ENCODE results near the gene GALNT15. TPM values are rescaled to one million over a fixed set of nuclear protein-coding genes. Genes with fewer than 3 reads are reported as not detected.

The GALNT15 gene
- total RNA-seq, 2 experiments from 2014 or later = not detected

DNA sequence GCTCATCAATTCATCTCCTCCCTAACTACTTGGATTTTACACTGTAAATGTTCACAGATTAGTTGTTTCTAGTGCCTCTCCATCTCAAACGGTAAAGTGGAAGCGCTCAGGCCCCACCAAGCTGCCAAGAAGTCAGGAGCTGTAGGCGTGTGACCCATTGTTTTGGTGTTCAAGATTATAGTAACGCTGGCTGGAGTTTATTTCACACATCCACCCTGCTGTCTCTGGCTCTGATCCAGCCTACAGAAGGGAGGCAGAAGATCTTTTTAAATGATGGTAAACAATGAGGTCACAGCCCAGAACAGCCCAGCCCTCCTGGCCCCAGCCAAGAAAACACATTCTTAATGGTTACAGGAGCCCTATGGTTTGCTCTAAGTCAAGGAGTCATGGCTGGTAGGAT is 25.7 kb upstream of the GALNT15 start:
- H3K27ac Mint-ChIP-seq = no peak overlapping the region
- ChIA-PET CTCF (no interaction called here), POLR2A (no interaction called here)
- Histone ChIP-seq H3K9me3 (ENCODE audit: control insufficient read depth in 1 of 2, insufficient read depth in 1 of 2, low read length in 2 of 2) (peaks cover 0 to 16% of the 10 kb centered on the region in 2 experiments), H3K27ac (ENCODE audit: low read depth in 1 of 2, low read length in 2 of 2) (no peak overlapping the region), H3K36me3 (ENCODE audit: insufficient read depth, low read length) (no peaks in the 10 kb centered on the region), H3K4me3 (ENCODE audit: low read length) (no peak overlapping the region), H3K4me1 (ENCODE audit: insufficient read depth, low read length) (no peaks in the 10 kb centered on the region), H3K27me3 (ENCODE audit: control insufficient read depth in 1 of 2, insufficient read depth in 2 of 2, low read length in 2 of 2) (peaks cover 0 to 5% of the 10 kb centered on the region in 2 experiments)
- H3K4me1 Mint-ChIP-seq (ENCODE audit: low read depth) = peaks cover 10% of the 10 kb centered on the region
- intact Hi-C loops (cut with DNase I, micrococcal nuclease) = no loop called here
- TF ChIP-seq, protein P1, sequence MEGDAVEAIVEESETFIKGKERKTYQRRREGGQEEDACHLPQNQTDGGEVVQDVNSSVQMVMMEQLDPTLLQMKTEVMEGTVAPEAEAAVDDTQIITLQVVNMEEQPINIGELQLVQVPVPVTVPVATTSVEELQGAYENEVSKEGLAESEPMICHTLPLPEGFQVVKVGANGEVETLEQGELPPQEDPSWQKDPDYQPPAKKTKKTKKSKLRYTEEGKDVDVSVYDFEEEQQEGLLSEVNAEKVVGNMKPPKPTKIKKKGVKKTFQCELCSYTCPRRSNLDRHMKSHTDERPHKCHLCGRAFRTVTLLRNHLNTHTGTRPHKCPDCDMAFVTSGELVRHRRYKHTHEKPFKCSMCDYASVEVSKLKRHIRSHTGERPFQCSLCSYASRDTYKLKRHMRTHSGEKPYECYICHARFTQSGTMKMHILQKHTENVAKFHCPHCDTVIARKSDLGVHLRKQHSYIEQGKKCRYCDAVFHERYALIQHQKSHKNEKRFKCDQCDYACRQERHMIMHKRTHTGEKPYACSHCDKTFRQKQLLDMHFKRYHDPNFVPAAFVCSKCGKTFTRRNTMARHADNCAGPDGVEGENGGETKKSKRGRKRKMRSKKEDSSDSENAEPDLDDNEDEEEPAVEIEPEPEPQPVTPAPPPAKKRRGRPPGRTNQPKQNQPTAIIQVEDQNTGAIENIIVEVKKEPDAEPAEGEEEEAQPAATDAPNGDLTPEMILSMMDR (IDR thresholded peaks at IDR 0.05) = no peak
- ATAC-seq (ENCODE audit: poor library complexity) (no peak), DNase-seq (peak in 1 of 14 experiments; percentile 9)
- H3K27me3 Mint-ChIP-seq = peaks cover 8% of the 10 kb centered on the region
- H3K36me3 Mint-ChIP-seq (ENCODE audit: low read depth) = no peaks in the 10 kb centered on the region
- no peak overlapping the region for H3K4me3 Mint-ChIP-seq
- H3K9me3 Mint-ChIP-seq = peaks cover 12% of the 10 kb centered on the region

DNA sequence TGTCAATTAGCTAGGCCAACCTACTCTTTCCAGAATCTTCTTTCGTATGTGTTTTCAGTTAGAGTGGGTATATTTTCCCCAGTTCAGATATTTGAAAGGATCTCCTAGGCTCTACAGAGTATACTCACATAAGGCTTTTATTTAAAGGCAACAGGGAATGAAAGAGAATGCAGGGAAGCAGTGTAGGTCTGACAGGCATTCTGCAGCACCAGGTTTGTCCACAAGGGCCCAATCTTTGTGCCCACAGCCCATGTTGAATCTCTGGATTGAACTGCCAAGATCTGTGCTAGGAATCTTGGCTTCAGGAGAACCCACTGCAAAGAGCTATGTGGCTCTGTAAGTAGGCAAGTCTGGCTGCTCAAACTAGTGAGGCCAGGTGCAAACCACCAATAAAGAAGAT is 24.2 kb upstream of the GALNT15 start:
- Mint-ChIP-seq H3K27me3 (peaks cover 11% of the 10 kb centered on the region), H3K4me1 (ENCODE audit: low read depth) (peaks cover 10% of the 10 kb centered on the region), H3K36me3 (ENCODE audit: low read depth) (no peaks in the 10 kb centered on the region), H3K4me3 (no peak overlapping the region), H3K27ac (no peak overlapping the region), H3K9me3 (peaks cover 10% of the 10 kb centered on the region)
- CTCF ChIA-PET = no interaction called here
- DNase-seq = no peak
- no peak for ATAC-seq (ENCODE audit: poor library complexity)
- H3K27ac ChIP-seq (ENCODE audit: low read depth in 1 of 2, low read length in 2 of 2) = no peak overlapping the region
- POLR2A ChIA-PET = no interaction called here
- TF ChIP-seq, protein P1 (IDR thresholded peaks at IDR 0.05) = no peak
- no peaks in the 10 kb centered on the region for H3K36me3 ChIP-seq (ENCODE audit: insufficient read depth, low read length)
- H3K4me1 ChIP-seq (ENCODE audit: insufficient read depth, low read length) = no peaks in the 10 kb centered on the region
- peaks cover 0 to 9% of the 10 kb centered on the region in 2 experiments for H3K27me3 ChIP-seq (ENCODE audit: control insufficient read depth in 1 of 2, insufficient read depth in 2 of 2, low read length in 2 of 2)
- intact Hi-C loops (cut with DNase I, micrococcal nuclease) = no loop called here
- peaks cover 0 to 7% of the 10 kb centered on the region in 2 experiments for H3K9me3 ChIP-seq (ENCODE audit: control insufficient read depth in 1 of 2, insufficient read depth in 1 of 2, low read length in 2 of 2)
- no peak overlapping the region for H3K4me3 ChIP-seq (ENCODE audit: low read length)

DNA sequence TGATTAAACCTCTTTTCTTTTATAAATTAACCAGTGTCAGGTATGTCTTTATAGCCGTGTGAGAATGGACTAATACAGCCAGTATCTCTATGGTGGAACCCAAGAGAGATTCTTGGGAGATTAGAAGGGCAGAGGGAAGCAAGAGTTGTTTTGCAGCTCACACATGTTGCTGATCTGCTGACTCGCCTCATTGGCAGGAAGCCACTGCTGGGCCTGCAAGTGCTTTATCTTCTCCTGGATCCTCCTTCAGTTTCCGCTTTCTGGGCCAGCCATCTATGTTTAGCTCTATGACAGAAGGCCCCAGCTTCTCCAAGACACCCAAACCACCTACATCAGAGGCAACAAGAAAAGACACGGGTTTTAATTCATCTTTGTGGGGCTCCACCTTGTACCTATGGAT is 23.4 kb upstream of the GALNT15 start:
- Mint-ChIP-seq H3K27me3 (peaks cover 16% of the 10 kb centered on the region), H3K27ac (no peak overlapping the region), H3K9me3 (peaks cover 10% of the 10 kb centered on the region), H3K36me3 (ENCODE audit: low read depth) (no peaks in the 10 kb centered on the region), H3K4me3 (no peak overlapping the region), H3K4me1 (ENCODE audit: low read depth) (peaks cover 10% of the 10 kb centered on the region)
- peak in 2 of 14 experiments; percentile 3 to 7 for DNase-seq
- Histone ChIP-seq H3K4me3 (ENCODE audit: low read length) (no peak overlapping the region), H3K36me3 (ENCODE audit: insufficient read depth, low read length) (no peaks in the 10 kb centered on the region), H3K27ac (ENCODE audit: low read depth in 1 of 2, low read length in 2 of 2) (no peak overlapping the region), H3K9me3 (ENCODE audit: control insufficient read depth in 1 of 2, insufficient read depth in 1 of 2, low read length in 2 of 2) (peaks cover 0 to 4% of the 10 kb centered on the region in 2 experiments), H3K4me1 (ENCODE audit: insufficient read depth, low read length) (no peaks in the 10 kb centered on the region), H3K27me3 (ENCODE audit: control insufficient read depth in 1 of 2, insufficient read depth in 2 of 2, low read length in 2 of 2) (peaks cover 0 to 9% of the 10 kb centered on the region in 2 experiments)
- ATAC-seq (ENCODE audit: poor library complexity) = no peak
- ChIA-PET CTCF (no interaction called here), POLR2A (no interaction called here)
- intact Hi-C loops (cut with DNase I, micrococcal nuclease) = no loop called here
- TF ChIP-seq, protein P1 (IDR thresholded peaks at IDR 0.05) = no peak
